H54 (cell line): Measurements from ENCODE around the gene SNED1.

Source experiments
- DNase-seq: peaks from one replicate; pipeline ENCODE4 v3.0.0; 2011; ENCODE audit warnings: low spot score, mixed read lengths; ENCODE audit not compliant: insufficient read length
- FAIRE-seq: peaks from 3 replicates; lab custom pipeline; 2011; peaks lifted over from hg19 to GRCh38; lab: Jason Lieb, UNC
- POLR2A ChIP-seq: IDR thresholded peaks from 2 replicates; pipeline ENCODE4 v1.6.1; 2011; ENCODE audit warnings: low read depth, mild to moderate bottlenecking, low read length

Gene SNED1

DNA sequence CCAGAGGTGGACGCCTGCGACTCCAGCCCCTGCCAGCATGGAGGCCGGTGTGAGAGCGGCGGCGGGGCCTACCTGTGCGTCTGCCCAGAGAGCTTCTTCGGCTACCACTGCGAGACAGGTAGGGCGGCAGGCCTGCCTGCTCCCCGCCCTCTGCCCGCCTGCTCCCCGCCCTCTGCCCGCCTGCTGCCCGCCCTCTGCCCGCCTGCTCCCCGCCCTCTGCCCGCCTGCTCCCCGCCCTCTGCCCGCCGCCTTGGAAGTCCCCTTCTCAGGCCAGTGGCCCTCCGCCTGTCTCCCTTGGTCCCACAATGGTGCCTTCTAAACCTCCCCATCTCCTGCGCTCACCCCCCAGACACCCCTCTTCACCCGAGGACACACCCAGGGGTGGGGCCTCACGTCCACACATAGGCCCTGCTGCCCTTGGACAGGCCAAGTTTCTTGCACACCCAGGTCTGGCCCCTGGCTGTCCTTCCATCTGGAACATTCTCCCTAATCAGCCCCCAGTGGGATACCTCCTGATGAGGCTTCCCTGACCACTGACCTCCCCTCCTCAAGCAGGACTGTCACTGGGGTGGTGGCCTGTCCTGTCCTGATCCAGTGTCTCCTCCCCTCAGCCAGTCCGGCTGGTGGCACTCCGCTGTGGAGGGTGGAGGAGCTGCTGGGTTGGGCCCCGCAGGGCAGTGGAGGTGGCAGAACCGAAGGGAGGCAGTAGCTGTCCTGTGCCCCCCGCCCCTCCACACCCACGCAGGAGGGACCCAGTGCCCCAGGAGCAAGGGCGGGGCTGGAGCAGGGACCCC, 65.8 kb downstream of the SNED1 start:
- FAIRE-seq (no peak), DNase-seq (peak; percentile 53)
- no peak for TF ChIP-seq POLR2A

DNA sequence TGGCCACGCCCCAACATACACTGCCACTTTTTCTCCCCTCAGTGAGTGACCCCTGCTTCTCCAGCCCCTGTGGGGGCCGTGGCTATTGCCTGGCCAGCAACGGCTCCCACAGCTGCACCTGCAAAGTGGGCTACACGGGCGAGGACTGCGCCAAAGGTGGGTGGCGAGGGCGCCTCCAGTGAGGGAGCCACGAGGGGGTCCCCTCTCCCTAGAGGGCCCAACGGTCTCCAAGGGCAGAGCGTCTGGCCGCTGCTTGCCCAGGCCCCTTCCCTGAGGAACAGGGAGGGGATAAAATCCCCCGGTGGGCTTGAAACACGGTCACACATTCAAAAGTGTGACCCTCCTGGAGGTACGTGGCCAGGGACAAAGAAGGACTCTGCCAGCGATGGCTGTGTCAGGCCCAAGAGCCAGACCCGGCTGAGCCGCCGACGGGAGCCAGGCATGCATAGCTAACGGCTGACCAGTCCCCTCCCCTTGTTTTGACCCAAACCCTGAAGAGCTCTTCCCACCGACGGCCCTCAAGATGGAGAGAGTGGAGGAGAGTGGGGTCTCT, 66.5 kb downstream of the SNED1 start:
- DNase-seq (no peak), FAIRE-seq (no peak)
- TF ChIP-seq POLR2A, result no peak

DNA sequence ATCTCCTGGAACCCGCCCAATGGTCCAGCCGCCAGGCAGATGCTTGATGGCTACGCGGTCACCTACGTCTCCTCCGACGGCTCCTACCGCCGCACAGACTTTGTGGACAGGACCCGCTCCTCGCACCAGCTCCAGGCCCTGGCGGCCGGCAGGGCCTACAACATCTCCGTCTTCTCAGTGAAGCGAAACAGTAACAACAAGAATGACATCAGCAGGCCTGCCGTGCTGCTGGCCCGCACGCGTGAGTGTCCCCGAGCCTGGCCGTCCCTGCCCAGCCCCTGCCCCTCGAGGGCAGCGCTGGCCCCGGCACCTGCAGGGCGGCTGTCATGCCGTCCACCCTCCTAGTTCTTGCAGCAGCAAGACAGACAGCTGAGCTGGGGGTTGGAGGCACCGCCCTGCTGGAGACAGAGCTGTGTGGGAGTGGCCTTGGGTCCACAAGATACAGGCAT, 67.0 kb downstream of the SNED1 start:
- FAIRE-seq (no peak), DNase-seq (no peak)
- no peak for TF ChIP-seq POLR2A

DNA sequence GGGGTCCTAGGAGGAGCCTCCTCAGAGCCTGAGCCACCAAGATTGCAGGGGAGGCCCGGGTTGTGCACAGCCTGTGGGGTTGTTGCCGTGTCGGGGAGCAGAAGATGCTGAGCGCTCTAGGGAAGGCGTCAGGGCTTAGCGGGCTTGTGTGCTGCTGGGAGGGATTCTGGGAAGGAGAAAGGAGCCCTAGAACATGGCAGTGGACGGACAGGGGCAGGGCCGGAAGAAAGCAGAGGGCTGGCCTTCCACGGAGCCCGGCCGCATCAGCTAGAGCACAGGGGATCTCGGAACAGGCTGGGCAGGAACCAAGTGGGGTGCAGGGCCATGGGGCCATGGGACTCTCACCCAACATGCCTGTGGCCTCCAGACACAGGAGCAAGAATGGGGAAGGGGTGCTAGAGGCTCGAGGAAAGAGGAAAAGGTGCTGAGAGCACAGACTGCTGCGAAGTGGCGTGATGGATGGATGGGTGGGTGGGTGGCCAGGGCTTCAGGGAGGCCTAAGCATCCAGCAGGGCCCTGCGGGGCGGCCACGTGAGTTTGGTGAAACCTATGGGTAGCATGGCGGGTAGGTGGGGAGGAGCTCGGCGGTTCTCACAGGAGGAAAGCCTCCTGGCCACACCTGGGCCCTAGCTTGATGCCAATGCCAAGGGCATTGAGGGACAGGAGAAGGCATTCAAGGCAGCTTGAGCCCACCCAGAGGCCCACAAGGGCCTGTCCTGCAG, 67.9 kb downstream of the SNED1 start:
- no peak for TF ChIP-seq POLR2A
- DNase-seq (no peak), FAIRE-seq (no peak)

DNA sequence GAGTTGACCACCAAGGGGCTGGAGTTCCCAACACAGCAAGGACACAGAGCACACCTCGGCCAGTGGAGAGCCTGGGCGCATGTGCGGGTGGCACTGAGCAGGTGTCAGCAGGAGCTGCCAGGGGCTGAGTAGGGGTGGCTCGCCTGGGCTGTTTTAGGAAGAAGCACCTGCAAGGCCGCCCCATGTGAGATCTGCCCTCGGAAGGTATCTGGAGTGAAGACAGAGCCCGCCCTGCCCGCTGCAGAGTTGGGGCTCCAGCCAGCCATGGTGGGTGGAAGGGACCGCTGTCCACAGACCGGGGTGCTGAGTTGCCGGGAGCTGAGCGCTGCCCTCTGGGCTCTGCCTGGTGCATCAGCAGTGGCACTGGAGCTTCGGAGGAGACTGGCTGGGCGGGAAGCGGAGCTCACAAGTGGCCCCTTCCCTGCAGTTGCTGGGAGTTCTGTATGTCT, 68.5 kb downstream of the SNED1 start:
- TF ChIP-seq POLR2A, result no peak
- FAIRE-seq (no peak), DNase-seq (peak; percentile 51)

DNA sequence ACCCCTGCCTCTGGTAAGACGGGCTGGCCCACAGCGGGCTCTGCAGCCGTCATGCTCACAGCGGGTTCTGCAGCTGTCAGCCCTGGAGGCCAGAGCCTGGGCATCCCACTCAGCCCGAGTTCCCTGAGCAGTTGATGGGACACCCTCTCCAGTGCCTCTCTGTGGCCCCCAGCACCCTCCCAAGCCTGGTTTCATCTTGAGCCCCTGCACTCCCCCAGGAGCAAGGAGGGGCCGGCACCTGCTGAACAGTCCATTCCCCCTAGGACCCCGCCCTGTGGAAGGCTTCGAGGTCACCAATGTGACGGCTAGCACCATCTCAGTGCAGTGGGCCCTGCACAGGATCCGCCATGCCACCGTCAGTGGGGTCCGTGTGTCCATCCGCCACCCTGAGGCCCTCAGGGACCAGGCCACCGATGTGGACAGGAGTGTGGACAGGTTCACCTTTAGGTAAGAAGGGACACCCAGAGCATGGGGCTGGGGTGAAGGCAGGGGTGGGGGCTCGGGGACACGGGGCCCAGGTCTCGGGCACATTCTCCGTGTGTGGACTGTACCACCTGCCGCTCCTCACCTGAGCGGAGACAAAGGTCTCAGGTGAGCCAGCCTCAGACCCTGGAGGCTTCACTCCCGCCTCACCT, 69.2 kb downstream of the SNED1 start:
- DNase-seq (no peak), FAIRE-seq (no peak)
- no peak for TF ChIP-seq POLR2A

DNA sequence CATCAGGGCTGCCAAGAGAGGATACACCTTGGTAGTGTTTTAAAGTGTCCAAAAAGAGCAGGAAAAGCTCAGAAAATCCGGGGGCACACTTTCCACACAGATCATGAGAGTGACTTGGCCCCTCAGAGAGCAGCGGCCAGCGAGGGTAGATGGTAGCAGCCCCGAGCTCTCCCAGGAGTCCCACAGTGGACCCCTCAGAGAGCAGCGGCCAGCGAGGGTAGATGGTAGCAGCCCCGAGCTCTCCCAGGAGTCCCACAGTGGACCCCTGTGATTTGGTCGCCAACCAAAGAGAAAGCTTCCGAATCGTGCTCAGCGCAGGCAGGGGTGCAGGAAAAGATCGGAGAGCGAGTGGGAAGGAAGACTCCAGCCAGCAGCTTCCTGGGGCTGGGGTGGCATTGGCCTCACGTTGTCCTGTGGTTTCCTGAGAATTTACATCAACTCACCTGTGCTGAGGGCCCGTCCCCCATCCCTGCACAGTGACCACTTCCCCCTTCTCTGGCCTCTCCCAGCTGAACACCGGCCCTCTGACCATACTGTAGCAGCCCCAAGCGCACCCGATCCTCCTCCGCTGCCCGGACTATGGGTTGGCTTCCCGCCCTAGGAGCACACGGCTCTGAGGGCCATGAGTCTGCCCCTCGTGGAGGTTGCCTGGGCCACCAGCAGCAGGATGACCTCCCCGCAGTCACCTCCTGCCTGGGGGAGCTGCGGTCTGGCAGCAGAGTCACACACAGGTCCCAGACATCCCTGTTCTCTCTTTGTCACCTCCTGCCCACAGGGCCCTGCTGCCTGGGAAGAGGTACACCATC, 69.9 kb downstream of the SNED1 start:
- no peak for DNase-seq
- no peak for TF ChIP-seq POLR2A
- FAIRE-seq, result no peak

DNA sequence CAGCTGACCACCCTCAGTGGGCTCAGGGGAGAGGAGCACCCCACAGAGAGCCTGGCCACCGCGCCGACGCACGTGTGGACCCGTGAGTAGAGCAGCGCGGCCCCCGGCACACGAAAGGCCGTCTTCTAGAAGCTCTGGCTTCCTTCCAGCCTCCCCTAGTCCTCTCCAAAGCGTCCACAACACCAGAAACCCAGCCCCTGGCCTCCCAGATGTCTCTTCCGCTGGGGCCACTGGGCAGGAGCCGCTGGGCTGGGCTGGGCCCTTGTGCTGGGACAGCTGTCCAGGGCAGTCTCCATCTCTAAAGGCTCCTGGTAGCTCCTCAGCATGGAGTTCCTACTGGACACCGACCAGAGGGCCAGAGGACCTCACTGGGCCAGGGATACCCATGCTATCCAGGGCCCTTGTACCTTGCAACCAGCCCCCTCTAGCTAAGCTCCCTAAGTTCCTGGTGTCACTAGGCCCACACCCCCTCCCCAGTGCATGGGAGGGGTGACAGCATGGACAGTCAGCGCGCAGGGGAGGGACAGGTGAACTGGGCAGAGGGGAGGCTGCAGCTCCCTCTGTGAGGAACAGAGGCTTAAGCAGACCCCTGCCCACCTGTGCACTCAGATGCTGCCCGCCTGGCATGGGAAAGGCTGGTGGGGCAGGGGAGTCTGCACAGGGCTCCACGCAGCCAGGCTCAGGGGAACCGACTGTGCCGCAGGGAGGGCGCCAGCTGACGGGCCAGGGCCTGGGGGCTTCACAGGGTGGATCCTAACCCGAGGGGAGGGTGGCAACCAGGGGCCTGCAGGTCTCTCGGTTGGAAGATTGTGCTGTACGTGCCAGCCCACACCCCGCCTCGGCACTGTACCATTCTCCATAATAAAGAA, 70.8 kb downstream of the SNED1 start:
- DNase-seq (no peak), FAIRE-seq (no peak)
- TF ChIP-seq POLR2A, result no peak

DNA sequence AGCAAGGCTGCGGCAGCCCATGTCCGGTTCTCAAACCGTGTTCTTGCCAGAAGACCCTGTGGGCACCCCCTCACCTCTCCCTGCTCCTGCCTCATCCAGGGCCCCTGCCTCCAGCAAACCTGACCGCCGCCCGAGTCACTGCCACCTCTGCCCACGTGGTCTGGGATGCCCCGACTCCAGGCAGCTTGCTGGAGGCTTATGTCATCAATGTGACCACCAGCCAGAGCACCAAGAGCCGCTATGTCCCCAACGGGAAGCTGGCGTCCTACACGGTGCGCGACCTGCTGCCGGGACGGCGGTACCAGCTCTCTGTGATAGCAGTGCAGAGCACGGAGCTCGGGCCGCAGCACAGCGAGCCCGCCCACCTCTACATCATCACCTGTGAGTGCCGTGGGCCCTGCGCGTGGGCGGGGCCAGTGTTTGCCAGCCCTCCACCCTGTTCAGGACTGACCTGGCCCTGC, 71.4 kb downstream of the SNED1 start:
- FAIRE-seq (no peak), DNase-seq (no peak)
- TF ChIP-seq POLR2A, result no peak

DNA sequence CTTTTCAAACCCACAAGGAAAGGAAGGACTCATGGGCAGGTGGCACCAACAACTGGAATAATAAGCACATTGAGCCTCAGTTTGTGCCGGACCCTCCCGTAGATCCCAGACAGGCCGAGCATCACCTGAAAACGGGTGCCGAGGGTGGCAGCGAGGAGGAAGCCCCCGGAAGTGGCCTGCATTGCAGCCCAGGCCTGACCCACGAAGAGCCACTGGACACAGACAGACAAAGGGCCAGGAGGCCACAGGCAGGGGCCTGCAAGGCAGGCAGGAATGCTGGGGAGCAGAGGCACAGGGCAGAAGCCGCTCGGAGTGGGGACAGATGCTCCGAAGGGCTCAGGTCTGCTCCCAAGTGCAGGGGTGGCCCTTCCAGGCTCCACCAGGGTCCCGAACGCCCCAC, 71.9 kb downstream of the SNED1 start:
- no peak for FAIRE-seq
- TF ChIP-seq POLR2A, result no peak
- no peak for DNase-seq

DNA sequence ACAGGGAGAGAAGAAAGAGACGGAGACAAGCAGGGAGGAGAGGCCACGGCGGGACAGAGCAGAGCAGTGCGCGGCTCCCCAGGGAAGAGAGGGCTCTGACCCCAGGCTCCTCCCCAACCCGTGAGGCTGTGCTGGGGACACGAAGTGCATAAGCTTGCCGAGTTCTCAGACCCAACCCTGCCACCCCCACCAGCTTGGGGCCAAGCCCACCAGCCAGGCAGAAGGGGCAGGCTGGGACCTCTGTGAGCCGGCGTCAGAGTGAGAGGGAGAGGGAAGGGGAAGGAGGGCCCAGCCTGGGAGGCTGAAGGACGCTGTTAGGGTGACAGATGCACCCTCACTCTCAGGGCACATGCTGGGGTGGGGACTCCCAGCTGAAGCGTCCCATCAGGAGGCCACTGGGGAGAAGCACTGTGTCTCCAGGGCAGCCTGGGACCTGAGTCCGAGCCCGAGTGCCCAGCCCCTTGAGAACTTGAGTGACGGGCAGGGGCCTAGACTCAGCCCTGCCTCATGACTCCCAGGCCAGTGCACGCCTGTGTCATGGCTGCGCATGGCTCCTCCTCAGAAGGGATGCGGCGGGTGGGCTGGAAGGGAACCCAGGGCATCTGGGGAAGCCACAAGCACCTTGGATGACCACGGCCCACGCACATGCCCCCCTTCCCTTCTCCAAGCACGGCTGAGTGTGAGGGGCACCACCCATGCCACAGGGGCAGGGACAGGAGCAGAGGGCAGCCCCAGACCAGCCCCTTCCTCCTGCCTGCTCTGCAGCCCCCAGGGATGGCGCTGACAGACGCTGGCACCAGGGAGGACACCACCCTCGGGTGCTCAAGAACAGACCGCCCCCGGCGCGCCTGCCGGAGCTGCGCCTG, 72.6 kb downstream of the SNED1 start:
- FAIRE-seq, result no peak

DNA sequence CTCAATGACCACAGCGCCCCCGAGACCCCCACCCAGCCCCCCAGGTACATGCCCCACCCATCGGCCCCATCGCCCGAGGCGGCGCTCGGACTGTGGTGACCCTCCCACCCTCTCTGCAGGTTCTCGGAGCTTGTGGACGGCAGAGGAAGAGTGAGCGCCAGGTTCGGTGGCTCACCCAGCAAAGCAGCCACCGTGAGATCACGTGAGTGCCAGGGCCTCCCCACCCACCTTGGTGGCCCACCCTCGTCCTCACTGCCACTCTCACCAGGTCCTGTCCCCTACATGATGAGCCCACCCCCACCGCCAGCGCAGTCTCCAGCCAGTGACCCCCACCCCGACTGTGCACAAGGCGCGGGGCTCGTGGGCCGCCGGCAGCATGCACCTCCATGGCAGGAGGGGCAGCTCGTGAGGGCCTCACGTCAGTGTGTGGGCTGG, 73.3 kb downstream of the SNED1 start:
- no peak for TF ChIP-seq POLR2A
- FAIRE-seq, result no peak

More for the DNA sequence above, 72.6 kb downstream of the SNED1 start:
- no peak for DNase-seq
- TF ChIP-seq POLR2A, result no peak

More for the DNA sequence above, 73.3 kb downstream of the SNED1 start:
- DNase-seq, result no peak
